NCI-H146 treated with DMSO at 0.1 percent for 48 hours (cell line): ENCODE measurements around the gene GCK.
"Not testable (repeated sequence)": the region's sequence is repeated elsewhere in the genome, so short reads cannot be mapped to it uniquely, and the experiment has no call there.

Experiments
- DNase-seq: peaks from one replicate; lab custom pipeline; 2025; ENCODE audit not compliant: unreplicated experiment; lab: John Stamatoyannopoulos, UW

GCK gene

GRCh38 chr7:44144968-44145478, 44.2 kb downstream of the GCK start:
- DNase-seq: no peak

DNA sequence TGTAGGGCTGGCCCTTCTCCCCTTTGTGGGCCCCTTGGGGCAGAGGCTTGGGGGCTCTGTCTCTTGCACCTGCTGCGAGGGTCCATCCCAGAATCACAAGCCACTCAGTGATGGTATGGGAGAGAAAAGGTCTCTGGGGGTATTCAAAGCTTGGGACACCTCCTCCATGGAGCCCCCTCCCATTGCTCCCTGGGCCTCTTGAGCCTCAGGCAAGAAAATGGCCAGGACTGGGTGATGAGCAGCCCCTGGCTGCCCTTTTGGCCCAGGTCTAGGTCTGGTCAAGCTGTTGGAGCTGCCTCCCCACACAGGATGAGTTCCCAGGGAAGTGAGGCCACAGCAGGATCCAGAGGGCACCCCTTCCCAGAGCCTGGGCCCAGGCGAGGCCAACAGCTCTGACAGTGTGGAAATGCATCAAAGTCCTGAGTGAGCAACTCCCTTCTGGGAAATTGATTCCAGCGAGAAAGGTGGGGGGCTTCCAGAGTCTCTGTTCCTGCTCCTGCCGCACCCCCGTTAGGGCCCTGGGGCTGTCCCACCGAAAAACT, 44.7 kb downstream of the GCK start:
- no peak for DNase-seq

DNA sequence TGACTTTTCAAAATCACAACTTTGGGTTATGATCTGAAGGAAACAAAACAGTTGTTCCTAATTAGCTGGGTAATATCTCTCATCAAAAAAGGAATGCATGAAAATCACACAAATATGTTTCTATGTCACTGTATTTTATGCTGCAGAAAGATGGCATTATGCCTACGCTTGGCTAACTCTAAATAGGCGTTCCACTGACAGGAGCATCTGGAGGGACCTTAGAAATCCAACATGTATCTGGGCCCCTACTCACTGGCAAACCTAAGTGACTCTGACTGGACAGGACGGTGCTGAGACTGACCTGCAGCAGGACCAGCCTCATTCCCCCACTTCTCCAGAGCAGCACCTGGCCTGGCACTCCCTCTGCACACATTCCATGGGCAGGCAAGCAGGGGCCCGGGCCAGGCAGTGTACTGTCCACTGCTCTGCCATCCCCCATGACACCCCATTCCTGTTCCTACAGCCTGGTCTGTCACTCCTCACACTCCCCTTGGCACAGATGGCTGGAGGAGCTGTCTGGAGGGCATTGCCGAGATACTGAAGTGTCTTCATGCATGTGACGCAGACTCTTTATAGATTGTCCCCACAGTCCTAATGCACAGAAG, 45.5 kb downstream of the GCK start:
- no peak for DNase-seq

DNA sequence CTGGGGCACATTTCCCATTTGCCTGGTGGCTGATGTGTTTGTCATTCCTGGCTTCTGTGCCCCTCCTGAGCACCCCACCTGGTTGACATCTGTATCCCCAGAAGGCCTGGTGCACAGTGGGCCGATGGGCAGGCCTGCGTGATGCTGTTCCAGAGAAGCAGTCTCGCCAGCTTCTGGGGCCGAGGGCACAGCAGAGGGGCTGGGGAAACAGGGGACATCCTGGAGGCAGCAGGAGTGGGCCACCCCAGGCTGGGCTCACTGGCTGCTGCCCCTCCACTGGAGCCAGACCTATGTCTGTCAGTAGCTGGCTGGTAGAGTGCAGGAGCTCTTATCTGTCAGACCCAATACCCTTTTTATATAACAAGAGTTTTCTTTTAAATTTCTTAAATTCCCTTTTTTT, 47.2 kb downstream of the GCK start:
- no peak for DNase-seq

GRCh38 chr7:44141221-44141850, 47.9 kb downstream of the GCK start, which contains the start of gene MYL7:
MYL7 (minus strand) TSS chr7:44141332; CDS start chr7:44141305, 27 bp downstream.
- no peak for DNase-seq

- no peak for DNase-seq
These were observed 48.9 kb downstream of the GCK start for GRCh38 chr7:44140341-44140740.

DNA sequence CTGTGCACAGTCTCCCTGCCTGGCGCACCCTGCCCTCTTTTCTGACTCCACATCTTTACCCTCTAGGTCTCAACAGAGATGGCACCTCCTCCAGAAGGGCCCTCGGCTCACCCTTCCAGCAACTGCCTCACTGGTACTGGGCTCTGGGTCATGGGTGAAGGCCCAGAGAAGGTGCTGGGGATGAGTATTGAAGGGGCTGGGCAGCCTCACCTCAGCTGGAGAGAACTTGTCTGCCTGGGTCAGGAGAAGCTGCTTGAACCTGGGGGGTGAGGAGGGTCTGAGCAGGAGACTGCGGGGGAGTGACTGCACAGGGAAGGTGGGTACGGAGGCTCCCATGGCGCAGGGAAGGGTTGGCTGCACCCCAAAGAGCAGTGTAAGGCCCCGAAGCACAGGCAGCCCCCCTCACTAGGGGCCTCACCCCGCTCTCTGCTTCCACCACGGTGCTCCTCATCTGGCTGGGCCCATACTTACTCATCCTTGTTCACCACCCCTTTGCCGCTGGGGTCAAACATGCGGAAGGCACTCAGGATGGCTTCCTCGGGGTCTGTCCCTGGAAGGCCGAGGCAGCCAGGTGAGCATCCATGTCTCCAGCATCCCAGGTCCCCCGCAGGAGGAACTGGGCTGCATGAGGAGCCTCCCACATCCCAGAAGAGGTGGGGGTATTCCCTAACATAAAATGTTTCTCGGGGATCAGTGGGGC, 49.8 kb downstream of the GCK start:
- no peak for DNase-seq

DNA sequence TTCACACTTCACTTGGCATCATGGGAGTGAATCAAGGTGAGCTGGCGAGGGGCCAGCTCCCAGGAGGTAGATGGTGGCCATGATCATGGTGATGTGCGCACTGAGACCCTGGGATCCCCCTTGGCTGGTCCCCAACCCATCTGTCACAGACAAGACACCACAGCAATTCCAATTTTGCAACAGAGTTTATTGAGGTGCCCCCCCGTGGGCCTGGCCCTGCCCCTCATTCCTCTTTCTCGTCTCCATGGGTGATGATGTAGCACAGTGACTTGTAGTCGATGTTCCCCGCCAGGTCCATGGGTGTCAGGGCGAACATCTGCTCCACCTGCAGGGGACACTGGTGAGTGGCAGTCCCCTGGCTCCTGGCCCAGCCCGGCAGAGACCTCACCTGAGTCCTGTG, 50.5 kb downstream of the GCK start:
- no peak for DNase-seq

- DNase-seq: no peak
These were observed 52.5 kb downstream of the GCK start for GRCh38 chr7:44136731-44137130.

GRCh38 chr7:44134943-44135628, 54.2 kb downstream of the GCK start:
- no peak for DNase-seq

DNA sequence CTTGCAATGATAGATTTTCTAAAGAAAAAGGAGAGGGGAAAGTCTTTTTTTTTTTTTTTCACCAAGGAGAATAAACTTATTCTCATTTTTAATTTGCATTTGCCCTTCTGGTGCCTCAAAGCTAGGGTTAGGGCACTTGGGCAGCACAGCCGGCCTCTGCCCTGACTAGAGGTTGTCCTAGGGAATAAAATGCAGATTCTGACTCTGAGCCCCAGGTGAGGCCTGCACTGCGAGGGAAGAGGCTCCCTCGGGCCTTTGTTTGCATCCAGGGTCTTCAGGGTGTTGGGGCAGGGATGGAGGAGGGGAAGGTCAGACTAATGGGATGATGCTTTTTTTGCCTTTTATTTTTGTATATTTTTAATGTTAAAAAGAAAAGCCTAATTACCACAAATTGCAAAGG, 55.9 kb downstream of the GCK start:
- DNase-seq: no peak

DNA sequence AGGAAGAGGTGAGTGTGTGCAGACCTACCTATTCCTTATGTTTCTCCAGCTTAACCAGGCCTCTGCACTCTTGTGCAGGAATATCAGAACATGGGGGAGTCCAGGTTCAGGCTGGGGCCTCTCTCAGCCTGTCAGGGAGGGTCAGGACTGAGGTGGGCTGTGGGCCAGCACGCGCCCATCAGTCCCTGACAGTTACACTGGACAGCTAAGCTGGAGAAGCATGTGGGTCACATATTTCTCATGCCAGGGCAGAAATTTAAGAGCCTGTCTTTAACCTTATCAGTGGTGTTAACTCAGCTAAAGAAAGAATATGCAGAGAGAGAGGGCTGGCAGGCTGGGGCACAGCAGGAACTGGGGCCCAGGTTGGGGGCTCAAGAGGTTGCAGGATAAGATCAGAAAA, 57.2 kb downstream of the GCK start:
- DNase-seq: no peak

- DNase-seq: peak; percentile 7
These were observed 57.8 kb downstream of the GCK start for GRCh38 chr7:44131173-44132029.

DNA sequence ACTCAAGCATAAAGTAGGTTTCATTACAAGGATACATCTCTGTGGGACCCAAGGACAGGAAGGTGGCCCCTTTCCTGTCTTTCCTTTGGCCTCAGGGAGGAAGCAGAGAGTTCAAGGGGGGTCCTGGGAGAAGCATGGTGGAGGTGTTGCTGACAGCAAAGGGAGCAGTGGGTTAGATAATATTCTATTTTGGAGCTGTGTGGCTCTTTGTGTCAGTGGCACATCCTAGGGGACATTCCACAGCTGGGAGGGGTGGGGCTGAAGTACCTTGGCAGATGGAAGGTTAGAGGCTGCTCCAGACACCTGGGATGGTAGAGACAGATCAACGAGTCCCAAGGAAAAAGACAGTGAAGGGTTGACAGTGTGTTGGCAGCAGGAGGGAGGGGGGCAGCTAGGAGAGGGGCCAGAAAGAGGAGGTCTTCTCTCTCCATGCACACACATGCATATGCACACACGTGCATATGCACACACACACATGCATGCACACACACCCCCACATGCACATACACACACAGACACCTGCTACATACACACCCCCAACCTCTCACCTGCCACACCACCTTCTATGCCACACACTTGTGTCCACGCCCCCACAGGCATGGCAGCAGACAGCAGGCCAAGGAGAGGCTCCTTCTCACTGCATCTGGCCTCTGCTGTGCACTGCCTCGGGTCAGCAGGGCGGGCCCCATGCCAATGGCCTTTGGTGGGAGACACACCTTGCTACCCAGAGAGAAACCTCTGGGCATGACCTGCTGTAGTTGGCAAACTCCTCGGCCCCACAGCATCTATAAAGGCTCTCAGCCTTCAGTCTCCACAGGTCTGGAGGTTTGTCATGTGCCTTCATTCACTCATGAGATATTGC, 60.3 kb downstream of the GCK start:
- DNase-seq: no peak

DNA sequence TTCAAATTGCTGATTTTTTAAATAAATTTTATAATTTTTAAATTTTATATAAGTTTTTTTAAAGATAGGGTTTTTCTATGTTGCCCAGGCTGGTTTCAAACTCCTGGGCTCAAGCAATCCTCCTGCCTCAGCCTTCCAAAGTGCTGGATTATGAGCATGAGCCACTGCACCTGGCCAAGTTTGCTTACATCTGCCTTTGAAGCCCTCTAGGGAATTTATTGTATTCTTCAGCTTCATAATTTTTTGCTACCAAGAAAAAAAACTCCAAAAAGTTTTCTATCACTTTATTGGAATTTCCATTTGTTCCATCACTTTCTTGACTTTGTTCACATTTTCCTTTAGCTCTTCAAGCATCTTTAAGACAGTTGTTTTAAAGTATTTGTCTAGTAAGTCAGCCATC, 62.1 kb downstream of the GCK start:
- no peak for DNase-seq

- DNase-seq: not testable (repeated sequence)
These were observed 62.7 kb downstream of the GCK start for GRCh38 chr7:44126574-44126973.

- DNase-seq: no peak
These were observed 64.4 kb downstream of the GCK start for GRCh38 chr7:44124822-44125202.

GRCh38 chr7:44123190-44124003, 65.8 kb downstream of the GCK start, which contains the start of gene POLD2:
POLD2 (minus strand) TSS chr7:44123548; CDS start chr7:44122053, 1,495 bp downstream.
- DNase-seq: peak; percentile 95

GRCh38 chr7:44122529-44122928, 66.7 kb downstream of the GCK start:
- DNase-seq: no peak
